Naive thymus-derived CD4-positive, alpha-beta T cell (primary cell): ENCODE data around the gene DNAH3. TPM values are rescaled to one million over a fixed set of nuclear protein-coding genes. Genes with fewer than 3 reads are reported as not detected.
"Not testable (repeated sequence)": the region's sequence is repeated elsewhere in the genome, so short reads cannot be mapped to it uniquely, and the experiment has no call there.

Source experiments
- ATAC-seq: fragments of 150-1000 bp; cut with Tn5 transposase; 2 replicates; pipeline ENCODE4 v1.10.0; 2021; ENCODE audit warnings: mild to moderate bottlenecking, moderate library complexity
- CTCF ChIA-PET: fragments of 350-600 bp; sonication (Branson Sonifier 250); formaldehyde crosslinking; loops from one replicate; lab custom pipeline; 2021; ENCODE audit warnings: antibody characterized with exemption; lab: Charles Lee
- POLR2A ChIA-PET: fragments of 350-600 bp; sonication (Branson Sonifier 250); formaldehyde crosslinking; loops from one replicate; lab custom pipeline; 2021; ENCODE audit warnings: antibody characterized with exemption, inconsistent platforms; lab: Charles Lee
- DNase-seq, 9 donors: peaks; one replicate each; pipeline versions ENCODE4 v3.0.0 to v3.0.0-alpha.2; 2020 to 2022; ENCODE audit warnings: mixed read lengths in 1 of 9
- H3K27ac ChIP-seq: one replicate; pipeline ENCODE4 v1.7.0; 2013; ENCODE audit warnings: mild to moderate bottlenecking, low read depth, low read length, moderate library complexity
- H3K27me3 ChIP-seq, 2 donors: one replicate each; pipeline ENCODE4 v1.7.0; 2013; ENCODE audit warnings: low read length in 2 of 2, mild to moderate bottlenecking in 2 of 2, moderate library complexity in 2 of 2; ENCODE audit not compliant: control insufficient read depth in 2 of 2, insufficient read depth in 2 of 2
- H3K36me3 ChIP-seq, 3 experiments: 1 replicate in 2 of 3; 2 replicates in 1 of 3; pipeline ENCODE4 v1.7.0; 2013; ENCODE audit warnings: low read length in 3 of 3, mild to moderate bottlenecking in 3 of 3, moderate library complexity in 1 of 3; ENCODE audit not compliant: insufficient read depth in 3 of 3, control insufficient read depth in 2 of 3
- H3K4me1 ChIP-seq, 2 donors: one replicate each; pipeline ENCODE4 v1.7.0; 2013; ENCODE audit warnings: low read length in 2 of 2, mild to moderate bottlenecking in 2 of 2, moderate library complexity in 1 of 2; ENCODE audit not compliant: control insufficient read depth in 2 of 2, insufficient read depth in 2 of 2
- H3K4me3 ChIP-seq: 2 replicates; pipeline ENCODE4 v1.7.0; 2013; ENCODE audit warnings: mild to moderate bottlenecking, low read length
- H3K9me3 ChIP-seq, 3 experiments: 1 replicate in 2 of 3; 2 replicates in 1 of 3; pipeline ENCODE4 v1.7.0; 2013; ENCODE audit warnings: low read length in 3 of 3; ENCODE audit not compliant: control insufficient read depth in 2 of 3
- H3K27ac Mint-ChIP-seq, 9 donors: one replicate each; pipeline ENCODE4 v1.8.0; 2020 to 2022; ENCODE audit warnings: mixed read lengths in 9 of 9, mild to moderate bottlenecking in 8 of 9, moderate library complexity in 5 of 9, inconsistent platforms in 2 of 9
- H3K27me3 Mint-ChIP-seq, 5 donors: one replicate each; pipeline ENCODE4 v1.8.0; 2021 to 2022; ENCODE audit warnings: mixed read lengths in 5 of 5, mild to moderate bottlenecking in 1 of 5
- H3K36me3 Mint-ChIP-seq, 5 donors: one replicate each; pipeline ENCODE4 v1.8.0; 2020 to 2022; ENCODE audit warnings: mixed read lengths in 5 of 5, mild to moderate bottlenecking in 3 of 5, inconsistent platforms in 1 of 5
- H3K4me1 Mint-ChIP-seq, 7 donors: one replicate each; pipeline ENCODE4 v1.8.0; 2020 to 2022; ENCODE audit warnings: mixed read lengths in 7 of 7, mild to moderate bottlenecking in 3 of 7, inconsistent platforms in 1 of 7
- H3K4me3 Mint-ChIP-seq, 10 donors: one replicate each; pipeline ENCODE4 v1.8.0; 2020 to 2022; ENCODE audit warnings: mild to moderate bottlenecking in 10 of 10, mixed read lengths in 10 of 10, moderate library complexity in 6 of 10, inconsistent platforms in 2 of 10
- H3K9me3 Mint-ChIP-seq, 11 donors: one replicate each; pipeline ENCODE4 v1.8.0; 2020 to 2022; ENCODE audit warnings: mixed read lengths in 11 of 11, mild to moderate bottlenecking in 4 of 11, inconsistent platforms in 1 of 11, moderate library complexity in 1 of 11
- intact Hi-C, 2 donors: fragments of 100-400 bp; cut with micrococcal nuclease; formaldehyde crosslinking; loops; one replicate each; pipeline ENCODE4 v1.15.1; 2023
- polyA plus RNA-seq, 2 donors: library from polyadenylated mRNA; unstranded; fragments of 300-500 nt; fragmentation: Illumina TruSeq; gene quantifications; one replicate each; pipeline ENCODE4 v1.2.3, GENCODE V29; 2021
- total RNA-seq, 6 experiments: library from RNA in 5 of 6; stranded (reverse) in 5 of 6; gene quantifications; 1 replicate in 5 of 6; 2 replicates in 1 of 6; pipeline ENCODE4 v1.2.3 and lab custom pipeline; 2021 to 2026

The DNAH3 gene
- total and polyA plus RNA-seq, 7 experiments from 2014 or later, result not detected

GRCh38 chr16:21053590-21053989 is 97.1 kb downstream of the DNAH3 start:
- Mint-ChIP-seq H3K4me3 (no peak overlapping the region), H3K9me3 (peaks cover 0 to 6% (median 0%) of the 10 kb centered on the region in 11 donors), H3K36me3 (peaks cover 0 to 4% (median 0%) of the 10 kb centered on the region in 5 donors), H3K27ac (no peak overlapping the region), H3K4me1 (no peaks in the 10 kb centered on the region), H3K27me3 (peaks cover 11 to 50% (median 29%) of the 10 kb centered on the region in 5 donors)
- ATAC-seq (no peak), DNase-seq (no peak)
- CTCF ChIA-PET, result interaction anchor here (1.1 kb wide), 1 partner anchor 9 kb away, joined by 4 read pairs; no protein-coding TSS in a partner anchor
- Histone ChIP-seq H3K4me1 (no peaks in the 10 kb centered on the region), H3K36me3 (no peaks in the 10 kb centered on the region), H3K27me3 (no peaks in the 10 kb centered on the region), H3K9me3 (no peaks in the 10 kb centered on the region), H3K4me3 (no peak overlapping the region), H3K27ac (no peak overlapping the region)
- POLR2A ChIA-PET, result no interaction called here
- intact Hi-C loops, result no loop called here

DNA sequence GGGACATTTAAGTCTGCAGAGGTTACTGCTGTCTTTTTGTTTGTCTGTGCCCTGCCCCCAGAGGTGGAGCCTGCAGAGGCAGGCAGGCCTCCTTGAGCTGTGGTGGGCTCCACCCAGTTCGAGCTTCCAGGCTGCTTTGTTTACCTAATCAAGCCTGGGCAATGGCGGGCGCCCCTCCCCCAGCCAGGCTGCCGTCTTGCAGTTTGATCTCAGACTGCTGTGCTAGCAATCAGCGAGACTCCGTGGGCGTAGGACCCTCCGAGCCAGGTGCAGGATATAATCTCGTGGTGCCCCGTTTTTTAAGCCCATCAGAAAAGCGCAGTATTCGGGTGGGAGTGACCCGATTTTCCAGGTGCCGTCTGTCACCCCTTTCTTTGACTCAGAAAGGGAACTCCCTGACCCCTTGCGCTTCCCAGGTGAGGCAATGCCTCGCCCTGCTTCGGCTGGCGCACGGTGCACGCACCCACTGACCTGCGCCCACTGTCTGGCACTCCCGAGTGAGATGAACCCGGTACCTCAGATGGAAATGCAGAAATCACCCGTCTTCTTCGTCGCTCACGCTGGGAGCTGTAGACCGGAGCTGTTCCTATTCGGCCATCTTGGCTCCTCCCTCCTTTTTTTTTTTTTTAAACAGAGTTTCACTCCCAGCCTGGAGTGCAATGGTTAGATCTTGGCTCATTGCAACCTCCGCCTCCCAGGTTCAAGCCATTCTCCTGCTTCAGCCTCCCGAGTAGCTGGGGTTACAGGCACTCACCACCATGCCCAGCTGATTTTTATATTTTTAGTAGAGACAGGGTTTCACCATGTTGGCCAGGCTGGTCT is 102.3 kb downstream of the DNAH3 start:
- H3K4me3 Mint-ChIP-seq, DNase-seq, H3K27ac Mint-ChIP-seq, H3K9me3 ChIP-seq, H3K9me3 Mint-ChIP-seq, H3K4me1 ChIP-seq, ATAC-seq, H3K36me3 Mint-ChIP-seq, H3K27ac ChIP-seq, H3K4me1 Mint-ChIP-seq, H3K36me3 ChIP-seq, POLR2A ChIA-PET, CTCF ChIA-PET, intact Hi-C loops, H3K4me3 ChIP-seq, H3K27me3 ChIP-seq: not testable (repeated sequence)
- H3K27me3 Mint-ChIP-seq, result peaks cover 3 to 24% (median 21%) of the 10 kb centered on the region in 5 donors

GRCh38 chr16:21038197-21038596 is 112.4 kb downstream of the DNAH3 start:
- H3K4me1 ChIP-seq, result no peaks in the 10 kb centered on the region
- H3K4me3 Mint-ChIP-seq, result no peak overlapping the region
- no peak for DNase-seq
- no peak overlapping the region for H3K27ac Mint-ChIP-seq
- H3K27me3 Mint-ChIP-seq, result peaks cover 0 to 18% (median 0%) of the 10 kb centered on the region in 5 donors
- intact Hi-C loops, result no loop called here
- H3K36me3 ChIP-seq, result no peaks in the 10 kb centered on the region
- H3K9me3 ChIP-seq, result no peaks in the 10 kb centered on the region
- no peaks in the 10 kb centered on the region for H3K4me1 Mint-ChIP-seq
- peaks cover 0 to 4% (median 0%) of the 10 kb centered on the region in 11 donors for H3K9me3 Mint-ChIP-seq
- H3K27me3 ChIP-seq, result no peaks in the 10 kb centered on the region
- H3K27ac ChIP-seq, result no peak overlapping the region
- no peak for ATAC-seq
- ChIA-PET CTCF (interaction anchor here (0.6 kb wide), 2 partner anchors 95 to 345 kb away, joined by 3 read pairs; no protein-coding TSS in a partner anchor), POLR2A (no interaction called here)
- no peaks in the 10 kb centered on the region for H3K36me3 Mint-ChIP-seq
- no peak overlapping the region for H3K4me3 ChIP-seq

DNA sequence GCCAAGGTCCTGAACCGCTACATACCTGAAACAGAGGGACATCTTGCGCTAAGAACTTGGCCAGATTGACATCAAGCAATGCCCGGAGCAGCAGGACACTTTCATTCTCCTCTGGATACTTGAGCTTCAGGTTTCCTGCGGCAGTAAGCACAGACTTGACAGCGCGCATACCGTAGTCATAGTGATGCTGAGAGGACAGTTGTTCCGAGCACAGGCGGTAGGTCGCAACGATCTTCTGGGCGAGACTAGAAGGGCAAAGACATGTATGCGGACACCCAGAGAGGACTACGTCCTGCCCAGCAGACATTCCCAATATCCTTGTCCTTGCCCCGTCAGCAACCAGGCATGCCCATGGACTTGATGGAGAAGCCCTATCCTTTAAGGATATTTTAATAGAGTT is 112.9 kb downstream of the DNAH3 start:
- no peaks in the 10 kb centered on the region for H3K4me1 ChIP-seq
- Mint-ChIP-seq H3K4me3 (no peak overlapping the region), H3K27me3 (peaks cover 0 to 18% (median 0%) of the 10 kb centered on the region in 5 donors), H3K36me3 (no peaks in the 10 kb centered on the region), H3K4me1 (no peaks in the 10 kb centered on the region), H3K9me3 (peaks cover 0 to 4% (median 0%) of the 10 kb centered on the region in 11 donors), H3K27ac (no peak overlapping the region)
- intact Hi-C loops, result no loop called here
- ChIA-PET CTCF (no interaction called here), POLR2A (no interaction called here)
- H3K27me3 ChIP-seq, result no peaks in the 10 kb centered on the region
- H3K9me3 ChIP-seq, result no peaks in the 10 kb centered on the region
- no peak overlapping the region for H3K27ac ChIP-seq
- no peaks in the 10 kb centered on the region for H3K36me3 ChIP-seq
- DNase-seq (no peak), ATAC-seq (no peak)
- H3K4me3 ChIP-seq, result no peak overlapping the region

- no peaks in the 10 kb centered on the region for H3K4me1 Mint-ChIP-seq
- POLR2A ChIA-PET, result no interaction called here
Measured at GRCh38 chr16:21037168-21037567, 113.5 kb downstream of the DNAH3 start.

DNA sequence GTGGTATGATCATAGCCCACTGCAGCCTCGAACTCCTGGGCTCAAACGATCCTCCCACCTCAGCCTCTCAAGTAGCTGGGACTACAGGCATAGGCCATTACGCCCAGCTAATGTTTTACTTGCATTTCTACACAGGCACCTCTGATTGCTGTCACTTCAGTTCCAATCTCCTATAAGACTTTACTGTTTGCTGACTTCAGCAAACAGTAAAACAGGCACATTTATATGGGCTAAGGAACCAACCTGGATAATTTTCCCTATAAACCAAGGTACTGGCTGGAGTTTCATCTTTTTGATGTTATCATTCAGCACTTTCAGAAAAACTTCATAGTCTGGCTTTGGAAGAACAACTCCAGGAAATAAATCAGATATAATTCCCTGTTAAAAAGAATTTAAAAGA is 114.2 kb downstream of the DNAH3 start:
- DNase-seq, result no peak
- Histone ChIP-seq H3K9me3 (no peaks in the 10 kb centered on the region), H3K27ac (no peak overlapping the region), H3K27me3 (no peaks in the 10 kb centered on the region), H3K4me3 (no peak overlapping the region), H3K36me3 (no peaks in the 10 kb centered on the region), H3K4me1 (no peaks in the 10 kb centered on the region)
- Mint-ChIP-seq H3K27ac (no peak overlapping the region), H3K4me3 (no peak overlapping the region), H3K9me3 (peaks cover 0 to 4% (median 0%) of the 10 kb centered on the region in 11 donors), H3K27me3 (peaks cover 0 to 24% (median 4%) of the 10 kb centered on the region in 5 donors), H3K4me1 (no peaks in the 10 kb centered on the region), H3K36me3 (no peaks in the 10 kb centered on the region)
- ATAC-seq, result no peak
- POLR2A ChIA-PET, result no interaction called here
- CTCF ChIA-PET, result no interaction called here
- intact Hi-C loops, result no loop called here

More at GRCh38 chr16:21037168-21037567, 113.5 kb downstream of the DNAH3 start:
- Mint-ChIP-seq H3K9me3 (peaks cover 0 to 4% (median 0%) of the 10 kb centered on the region in 11 donors), H3K4me3 (no peak overlapping the region), H3K27me3 (peaks cover 0 to 21% (median 0%) of the 10 kb centered on the region in 5 donors), H3K27ac (no peak overlapping the region), H3K36me3 (no peaks in the 10 kb centered on the region)
- no peak overlapping the region for H3K27ac ChIP-seq
- no peaks in the 10 kb centered on the region for H3K36me3 ChIP-seq
- ATAC-seq, result no peak
- H3K4me3 ChIP-seq, result no peak overlapping the region
- no peaks in the 10 kb centered on the region for H3K9me3 ChIP-seq
- no peaks in the 10 kb centered on the region for H3K27me3 ChIP-seq
- CTCF ChIA-PET, result no interaction called here
- no peak for DNase-seq
- H3K4me1 ChIP-seq, result no peaks in the 10 kb centered on the region
- intact Hi-C loops, result no loop called here

DNA sequence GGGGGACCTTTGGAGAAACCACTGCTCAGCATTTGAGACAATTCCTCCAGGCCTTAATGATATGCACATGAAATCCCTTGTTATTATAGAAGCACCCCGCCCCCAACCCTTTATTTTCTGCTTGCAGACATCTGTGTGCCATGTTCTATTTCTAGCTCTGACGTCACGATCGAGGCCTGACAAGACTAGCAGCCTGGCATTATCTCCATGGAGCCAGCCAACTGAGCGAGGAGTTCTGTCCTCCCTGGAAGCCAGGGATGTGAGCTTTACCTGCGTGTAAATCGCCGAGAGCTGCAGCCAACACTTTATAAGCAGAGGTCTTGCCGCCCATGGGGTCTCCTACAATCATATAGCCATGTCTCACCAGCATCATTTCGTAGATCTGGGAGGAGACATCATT is 116.9 kb downstream of the DNAH3 start:
- intact Hi-C loops, result no loop called here
- H3K9me3 ChIP-seq, result no peaks in the 10 kb centered on the region
- ChIA-PET POLR2A (no interaction called here), CTCF (no interaction called here)
- H3K4me3 ChIP-seq, result no peak overlapping the region
- H3K9me3 Mint-ChIP-seq, result no peaks in the 10 kb centered on the region
- no peaks in the 10 kb centered on the region for H3K4me1 Mint-ChIP-seq
- H3K27ac ChIP-seq, result no peak overlapping the region
- no peaks in the 10 kb centered on the region for H3K36me3 Mint-ChIP-seq
- no peaks in the 10 kb centered on the region for H3K27me3 ChIP-seq
- H3K4me3 Mint-ChIP-seq, result no peak overlapping the region
- no peaks in the 10 kb centered on the region for H3K36me3 ChIP-seq
- ATAC-seq, result no peak
- DNase-seq, result no peak
- no peak overlapping the region for H3K27ac Mint-ChIP-seq
- no peaks in the 10 kb centered on the region for H3K4me1 ChIP-seq
- peaks cover 4 to 27% (median 12%) of the 10 kb centered on the region in 5 donors for H3K27me3 Mint-ChIP-seq
